ENCODE data around the gene TLE1.

DNA sequence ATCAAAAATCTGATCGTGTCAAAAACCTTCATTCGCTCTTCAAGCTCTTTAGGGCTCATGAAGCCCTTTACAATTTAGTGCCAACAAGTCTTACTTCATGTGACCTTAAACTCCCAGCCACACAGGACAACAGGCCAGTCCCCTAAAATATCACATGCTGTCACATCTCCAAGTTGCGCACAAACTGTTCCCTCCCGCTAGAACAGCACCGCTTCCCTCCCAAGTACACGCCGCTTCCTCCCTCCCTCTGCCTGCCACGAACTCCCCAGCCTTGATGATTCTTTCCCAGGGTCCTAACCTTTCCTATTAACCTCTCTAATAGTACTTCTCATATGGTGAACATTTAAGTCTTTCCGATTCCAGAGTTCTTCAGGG, 91.2 kb downstream of the TLE1 start:
- TF ChIP-seq, protein P1, sequence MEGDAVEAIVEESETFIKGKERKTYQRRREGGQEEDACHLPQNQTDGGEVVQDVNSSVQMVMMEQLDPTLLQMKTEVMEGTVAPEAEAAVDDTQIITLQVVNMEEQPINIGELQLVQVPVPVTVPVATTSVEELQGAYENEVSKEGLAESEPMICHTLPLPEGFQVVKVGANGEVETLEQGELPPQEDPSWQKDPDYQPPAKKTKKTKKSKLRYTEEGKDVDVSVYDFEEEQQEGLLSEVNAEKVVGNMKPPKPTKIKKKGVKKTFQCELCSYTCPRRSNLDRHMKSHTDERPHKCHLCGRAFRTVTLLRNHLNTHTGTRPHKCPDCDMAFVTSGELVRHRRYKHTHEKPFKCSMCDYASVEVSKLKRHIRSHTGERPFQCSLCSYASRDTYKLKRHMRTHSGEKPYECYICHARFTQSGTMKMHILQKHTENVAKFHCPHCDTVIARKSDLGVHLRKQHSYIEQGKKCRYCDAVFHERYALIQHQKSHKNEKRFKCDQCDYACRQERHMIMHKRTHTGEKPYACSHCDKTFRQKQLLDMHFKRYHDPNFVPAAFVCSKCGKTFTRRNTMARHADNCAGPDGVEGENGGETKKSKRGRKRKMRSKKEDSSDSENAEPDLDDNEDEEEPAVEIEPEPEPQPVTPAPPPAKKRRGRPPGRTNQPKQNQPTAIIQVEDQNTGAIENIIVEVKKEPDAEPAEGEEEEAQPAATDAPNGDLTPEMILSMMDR (IDR thresholded peaks at IDR 0.05) = no peak
- no peak for TF ChIP-seq POLR2A (IDR thresholded peaks at IDR 0.05)

Data from adrenal gland (tissue), 5 donors.